HEK293 (cell line): ENCODE results near the gene TRAPPC2L.

Source experiments
- CTCF ChIA-PET: fragments of 350-600 bp; formaldehyde crosslinking; extraction: SDS; loops from one replicate; lab custom pipeline; 2021; ENCODE audit warnings: antibody characterized with exemption; lab: Yijun Ruan, JAX
- POLR2A ChIA-PET: fragments of 300-600 bp; formaldehyde crosslinking; extraction: SDS; loops from one replicate; lab custom pipeline; 2020; ENCODE audit warnings: antibody characterized with exemption, inconsistent platforms; lab: Yijun Ruan, JAX
- H3K27ac ChIP-seq: fragments of 200-500 bp; sonication (Bioruptor generic); 2 replicates; pipeline ENCODE4 v1.5.1; 2014; ENCODE audit warnings: low read depth, low read length, control low read depth, inconsistent platforms; ENCODE audit errors: extremely low read depth
- H3K36me3 ChIP-seq, 2 experiments: fragments of 200-500 bp in 1 of 2; sonication (Bioruptor generic) in 1 of 2; 1 replicate in 1 of 2; 2 replicates in 1 of 2; pipeline ENCODE4 v1.5.1; 2014 to 2017; ENCODE audit warnings: inconsistent platforms in 2 of 2, low read length in 2 of 2; ENCODE audit not compliant: control insufficient read depth in 2 of 2, insufficient read depth in 1 of 2
- H3K4me1 ChIP-seq: fragments of 200-500 bp; sonication (Bioruptor generic); 2 replicates; pipeline ENCODE4 v1.5.1; 2014; ENCODE audit warnings: mild to moderate bottlenecking, low read length, inconsistent platforms; ENCODE audit not compliant: control insufficient read depth, insufficient read depth
- H3K4me3 ChIP-seq: 2 replicates; pipeline ENCODE4 v1.5.1; 2011; ENCODE audit warnings: low read depth, mild to moderate bottlenecking, control low read depth, low read length, moderate library complexity
- H3K9me3 ChIP-seq: fragments of 200-500 bp; sonication (Bioruptor generic); 2 replicates; pipeline ENCODE4 v1.5.1; 2014; ENCODE audit warnings: low read depth, low read length, inconsistent platforms; ENCODE audit not compliant: control insufficient read depth, insufficient read depth
- GLI4 ChIP-seq: fragments of 450-650 bp; formaldehyde crosslinking; IDR thresholded peaks from 2 replicates; pipeline ENCODE4 v1.5.1; 2016; ENCODE audit warnings: missing biosample characterization, missing genetic modification characterization
- OSR2 ChIP-seq: fragments of 450-650 bp; formaldehyde crosslinking; IDR thresholded peaks from 2 replicates; pipeline ENCODE4 v1.5.1; 2016; ENCODE audit warnings: missing biosample characterization, missing genetic modification characterization
- PRDM1 ChIP-seq: fragments of 450-650 bp; formaldehyde crosslinking; IDR thresholded peaks from 2 replicates; pipeline ENCODE4; 2016; ENCODE audit warnings: missing biosample characterization, missing genetic modification characterization
- SCRT1 ChIP-seq: fragments of 450-650 bp; formaldehyde crosslinking; IDR thresholded peaks from 2 replicates; pipeline ENCODE4 v1.5.1; 2016; ENCODE audit warnings: missing biosample characterization, missing genetic modification characterization, borderline replicate concordance
- TCF7L2 ChIP-seq: IDR thresholded peaks from 2 replicates; pipeline ENCODE4 v1.6.1; 2011; ENCODE audit warnings: low read depth, mild to moderate bottlenecking, inconsistent platforms, low read length, moderate library complexity, borderline replicate concordance
- YY2 ChIP-seq: fragments of 450-650 bp; formaldehyde crosslinking; IDR thresholded peaks from 2 replicates; pipeline ENCODE4 v1.5.1; 2016; ENCODE audit warnings: missing biosample characterization, missing genetic modification characterization
- ZBTB20 ChIP-seq: fragments of 450-650 bp; formaldehyde crosslinking; IDR thresholded peaks from 2 replicates; pipeline ENCODE4 v1.5.1; 2016; ENCODE audit warnings: missing biosample characterization, missing genetic modification characterization
- ZFP41 ChIP-seq: fragments of 450-650 bp; formaldehyde crosslinking; IDR thresholded peaks from 2 replicates; pipeline ENCODE4 v1.5.1; 2016; ENCODE audit warnings: missing biosample characterization, missing genetic modification characterization, borderline replicate concordance
- ZNF10 ChIP-seq: fragments of 450-650 bp; formaldehyde crosslinking; IDR thresholded peaks from 2 replicates; pipeline ENCODE4 v1.5.1; 2017; ENCODE audit warnings: missing biosample characterization, missing genetic modification characterization
- ZNF112 ChIP-seq: fragments of 450-650 bp; formaldehyde crosslinking; IDR thresholded peaks from 2 replicates; pipeline ENCODE4 v1.5.0; 2017; ENCODE audit warnings: missing biosample characterization, missing genetic modification characterization
- ZNF121 ChIP-seq: fragments of 450-650 bp; formaldehyde crosslinking; IDR thresholded peaks from 2 replicates; pipeline ENCODE4 v1.5.1; 2016; ENCODE audit warnings: missing biosample characterization, missing genetic modification characterization
- ZNF132 ChIP-seq: fragments of 450-650 bp; formaldehyde crosslinking; IDR thresholded peaks from 2 replicates; pipeline ENCODE4 v1.5.1; 2017; ENCODE audit warnings: missing biosample characterization, missing genetic modification characterization, borderline replicate concordance
- ZNF175 ChIP-seq: fragments of 450-650 bp; formaldehyde crosslinking; IDR thresholded peaks from 2 replicates; pipeline ENCODE4 v1.5.1; 2016; ENCODE audit warnings: missing biosample characterization, missing genetic modification characterization
- ZNF184 ChIP-seq: fragments of 450-650 bp; IDR thresholded peaks from 2 replicates; pipeline ENCODE4 v1.5.1; 2018; ENCODE audit warnings: missing biosample characterization, mild to moderate bottlenecking, missing genetic modification characterization
- ZNF223 ChIP-seq: fragments of 450-650 bp; formaldehyde crosslinking; IDR thresholded peaks from 2 replicates; pipeline ENCODE4 v1.5.1; 2016; ENCODE audit warnings: missing biosample characterization, missing genetic modification characterization
- ZNF350 ChIP-seq: fragments of 450-650 bp; formaldehyde crosslinking; IDR thresholded peaks from 2 replicates; pipeline ENCODE4 v1.5.0; 2017; ENCODE audit warnings: missing biosample characterization, mild to moderate bottlenecking, missing genetic modification characterization
- ZNF530 ChIP-seq: fragments of 450-650 bp; formaldehyde crosslinking; IDR thresholded peaks from 2 replicates; pipeline ENCODE4 v1.5.1; 2016; ENCODE audit warnings: low read depth, missing biosample characterization, missing genetic modification characterization
- ZNF544 ChIP-seq: fragments of 450-650 bp; formaldehyde crosslinking; IDR thresholded peaks from 2 replicates; pipeline ENCODE4 v1.5.0; 2017; ENCODE audit warnings: missing biosample characterization, missing genetic modification characterization
- ZNF548 ChIP-seq: fragments of 450-650 bp; formaldehyde crosslinking; IDR thresholded peaks from 2 replicates; pipeline ENCODE4 v1.5.1; 2016; ENCODE audit warnings: missing biosample characterization, missing genetic modification characterization
- ZNF555 ChIP-seq: fragments of 450-650 bp; formaldehyde crosslinking; conservative IDR thresholded peaks from 2 replicates; pipeline ENCODE4 v1.5.1; 2017; ENCODE audit warnings: missing biosample characterization, mild to moderate bottlenecking, missing genetic modification characterization, inconsistent platforms
- ZNF670 ChIP-seq: fragments of 450-650 bp; formaldehyde crosslinking; IDR thresholded peaks from 2 replicates; pipeline ENCODE4 v1.5.1; 2016; ENCODE audit warnings: missing biosample characterization, missing genetic modification characterization, low read depth
- ZNF777 ChIP-seq: fragments of 450-650 bp; formaldehyde crosslinking; IDR thresholded peaks from 2 replicates; pipeline ENCODE4 v1.5.1; 2017; ENCODE audit warnings: missing biosample characterization, missing genetic modification characterization, borderline replicate concordance
- TF ChIP-seq, protein P1 (sequence below): fragments of 450-650 bp; formaldehyde crosslinking; IDR thresholded peaks from 2 replicates; pipeline ENCODE4 v1.5.1; 2016; ENCODE audit warnings: missing biosample characterization, missing genetic modification characterization
- TF ChIP-seq, protein P2 (sequence below): fragments of 450-650 bp; formaldehyde crosslinking; IDR thresholded peaks from 2 replicates; pipeline ENCODE4 v1.5.1; 2016; ENCODE audit warnings: missing biosample characterization, missing genetic modification characterization
- TF ChIP-seq, protein P3 (sequence below): fragments of 450-650 bp; formaldehyde crosslinking; IDR thresholded peaks from 2 replicates; pipeline ENCODE4; 2016; ENCODE audit warnings: missing biosample characterization, missing genetic modification characterization
- TF ChIP-seq, protein P4 (sequence below): fragments of 450-650 bp; IDR thresholded peaks from 2 replicates; pipeline ENCODE4 v1.5.1; 2018; ENCODE audit warnings: missing biosample characterization, missing genetic modification characterization

Gene TRAPPC2L

DNA sequence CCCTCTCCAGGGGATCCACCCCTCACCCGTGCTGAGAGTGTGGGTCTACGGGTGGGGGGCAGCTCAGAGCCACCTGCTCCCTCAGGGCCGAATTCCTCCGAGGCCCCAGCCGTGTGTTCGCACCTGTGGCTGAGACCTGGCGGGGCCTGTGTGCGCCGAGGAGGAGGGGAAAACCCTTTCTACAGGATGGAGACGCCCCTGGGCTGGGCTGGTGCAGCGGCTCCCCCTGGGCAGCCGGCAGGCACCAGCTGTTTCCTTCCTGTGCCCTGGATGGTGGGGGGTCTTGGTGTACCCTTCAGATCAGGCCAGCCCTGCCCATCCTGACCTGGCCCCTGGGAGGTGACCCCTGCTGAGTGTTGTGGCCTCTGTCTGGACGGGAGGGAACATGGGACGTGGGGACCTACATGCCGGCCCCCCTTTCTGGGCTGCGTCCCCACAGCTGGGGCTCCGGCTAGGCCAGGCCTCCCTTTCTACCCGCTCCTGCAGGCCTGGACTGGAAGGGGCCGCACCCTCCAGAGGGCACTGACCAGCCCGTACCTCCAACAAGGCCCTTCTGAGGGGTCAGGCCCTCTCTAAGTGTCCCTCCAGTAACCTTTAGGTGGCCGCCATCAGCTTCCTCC lies 37.9 kb downstream of the TRAPPC2L start (continued):
- no peak for TF ChIP-seq GLI4 (tag by site-specific recombination)
- no peak for TF ChIP-seq ZBTB20 (tag by site-specific recombination)
- TF ChIP-seq ZNF112 (tag by site-specific recombination), result no peak

DNA sequence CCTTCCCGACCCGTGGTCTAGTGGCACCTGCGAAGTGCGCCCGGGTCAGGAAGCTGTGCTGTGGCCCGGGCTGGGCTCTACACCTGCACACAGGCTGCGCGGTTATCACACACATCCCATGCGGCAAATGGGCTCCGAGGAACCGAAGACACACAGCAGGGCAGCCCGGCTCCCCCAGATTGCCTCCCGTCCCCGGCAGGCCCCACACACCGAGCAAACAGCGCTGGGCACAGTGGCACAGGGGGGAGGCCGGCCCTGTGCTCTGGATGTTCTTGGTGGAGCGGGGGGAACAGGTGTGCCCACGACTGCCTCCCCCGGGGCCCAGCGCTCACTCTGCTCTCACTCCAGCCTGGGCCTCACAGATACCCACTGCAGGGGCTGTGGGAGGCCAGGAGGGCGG lies 38.4 kb downstream of the TRAPPC2L start:
- H3K36me3 ChIP-seq, result no peaks in the 10 kb centered on the region
- CTCF ChIA-PET, result no interaction called here

DNA sequence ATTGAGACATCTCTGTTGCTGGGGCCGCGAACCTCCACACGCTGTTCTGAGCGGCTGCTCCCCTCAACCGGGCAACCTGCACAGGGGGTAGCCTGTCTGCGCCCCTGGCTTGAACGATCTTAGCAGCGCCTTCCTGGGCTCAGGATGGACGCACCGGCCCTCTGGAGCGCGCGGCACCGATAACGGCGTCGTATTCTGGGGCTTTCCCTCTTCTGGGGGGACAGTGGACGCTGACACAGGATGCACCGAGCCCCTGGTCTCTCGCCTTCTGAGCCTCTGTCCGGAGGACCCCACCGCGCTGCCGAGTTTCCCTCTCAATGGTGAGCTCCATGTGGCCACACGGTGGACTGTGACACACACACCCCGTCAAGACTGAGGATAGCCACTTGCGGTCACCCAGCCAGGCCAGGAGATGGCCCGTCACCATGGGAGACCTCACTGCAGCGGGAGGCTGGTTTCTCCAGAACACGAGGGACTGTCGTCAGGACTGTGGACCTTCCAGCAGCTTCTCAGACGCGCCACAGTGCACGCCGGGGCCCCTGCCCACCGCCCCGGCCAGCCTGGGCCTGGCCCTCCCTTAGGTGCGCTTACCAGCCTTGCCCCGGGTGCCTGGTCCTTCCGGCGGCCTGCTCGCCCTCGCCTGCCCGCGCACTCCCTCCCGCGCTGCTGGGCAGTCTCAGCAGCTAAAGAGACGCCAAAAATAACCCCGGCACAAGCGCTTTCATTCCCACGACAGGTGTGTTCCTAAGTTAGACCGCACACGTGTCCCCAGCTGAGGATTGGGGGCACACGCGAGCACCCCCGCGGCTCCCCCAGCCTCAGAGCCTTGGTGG lies 39.5 kb downstream of the TRAPPC2L start:
- Histone ChIP-seq H3K4me3 (no peak overlapping the region), H3K36me3 (no peaks in the 10 kb centered on the region), H3K4me1 (no peaks in the 10 kb centered on the region), H3K27ac (no peak overlapping the region), H3K9me3 (no peaks in the 10 kb centered on the region)
- TF ChIP-seq ZNF223 (tag by site-specific recombination) (no peak), ZFP41 (tag by site-specific recombination) (no peak), ZNF132 (no peak), ZNF544 (tag by site-specific recombination) (no peak), ZNF777 (tag by site-specific recombination) (no peak), ZNF121 (tag by site-specific recombination) (no peak), ZNF10 (tag by site-specific recombination) (no peak), YY2 (tag by site-specific recombination) (no peak), ZNF350 (no peak), PRDM1 (tag by site-specific recombination) (no peak), TCF7L2 (no peak), ZNF530 (tag by site-specific recombination) (no peak), ZNF548 (tag by site-specific recombination) (no peak), ZNF670 (tag by site-specific recombination) (no peak), ZNF555 (no peak)
- TF ChIP-seq, protein P1, sequence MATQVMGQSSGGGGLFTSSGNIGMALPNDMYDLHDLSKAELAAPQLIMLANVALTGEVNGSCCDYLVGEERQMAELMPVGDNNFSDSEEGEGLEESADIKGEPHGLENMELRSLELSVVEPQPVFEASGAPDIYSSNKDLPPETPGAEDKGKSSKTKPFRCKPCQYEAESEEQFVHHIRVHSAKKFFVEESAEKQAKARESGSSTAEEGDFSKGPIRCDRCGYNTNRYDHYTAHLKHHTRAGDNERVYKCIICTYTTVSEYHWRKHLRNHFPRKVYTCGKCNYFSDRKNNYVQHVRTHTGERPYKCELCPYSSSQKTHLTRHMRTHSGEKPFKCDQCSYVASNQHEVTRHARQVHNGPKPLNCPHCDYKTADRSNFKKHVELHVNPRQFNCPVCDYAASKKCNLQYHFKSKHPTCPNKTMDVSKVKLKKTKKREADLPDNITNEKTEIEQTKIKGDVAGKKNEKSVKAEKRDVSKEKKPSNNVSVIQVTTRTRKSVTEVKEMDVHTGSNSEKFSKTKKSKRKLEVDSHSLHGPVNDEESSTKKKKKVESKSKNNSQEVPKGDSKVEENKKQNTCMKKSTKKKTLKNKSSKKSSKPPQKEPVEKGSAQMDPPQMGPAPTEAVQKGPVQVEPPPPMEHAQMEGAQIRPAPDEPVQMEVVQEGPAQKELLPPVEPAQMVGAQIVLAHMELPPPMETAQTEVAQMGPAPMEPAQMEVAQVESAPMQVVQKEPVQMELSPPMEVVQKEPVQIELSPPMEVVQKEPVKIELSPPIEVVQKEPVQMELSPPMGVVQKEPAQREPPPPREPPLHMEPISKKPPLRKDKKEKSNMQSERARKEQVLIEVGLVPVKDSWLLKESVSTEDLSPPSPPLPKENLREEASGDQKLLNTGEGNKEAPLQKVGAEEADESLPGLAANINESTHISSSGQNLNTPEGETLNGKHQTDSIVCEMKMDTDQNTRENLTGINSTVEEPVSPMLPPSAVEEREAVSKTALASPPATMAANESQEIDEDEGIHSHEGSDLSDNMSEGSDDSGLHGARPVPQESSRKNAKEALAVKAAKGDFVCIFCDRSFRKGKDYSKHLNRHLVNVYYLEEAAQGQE (tag by site-specific recombination), result no peak
- TF ChIP-seq, protein P2, sequence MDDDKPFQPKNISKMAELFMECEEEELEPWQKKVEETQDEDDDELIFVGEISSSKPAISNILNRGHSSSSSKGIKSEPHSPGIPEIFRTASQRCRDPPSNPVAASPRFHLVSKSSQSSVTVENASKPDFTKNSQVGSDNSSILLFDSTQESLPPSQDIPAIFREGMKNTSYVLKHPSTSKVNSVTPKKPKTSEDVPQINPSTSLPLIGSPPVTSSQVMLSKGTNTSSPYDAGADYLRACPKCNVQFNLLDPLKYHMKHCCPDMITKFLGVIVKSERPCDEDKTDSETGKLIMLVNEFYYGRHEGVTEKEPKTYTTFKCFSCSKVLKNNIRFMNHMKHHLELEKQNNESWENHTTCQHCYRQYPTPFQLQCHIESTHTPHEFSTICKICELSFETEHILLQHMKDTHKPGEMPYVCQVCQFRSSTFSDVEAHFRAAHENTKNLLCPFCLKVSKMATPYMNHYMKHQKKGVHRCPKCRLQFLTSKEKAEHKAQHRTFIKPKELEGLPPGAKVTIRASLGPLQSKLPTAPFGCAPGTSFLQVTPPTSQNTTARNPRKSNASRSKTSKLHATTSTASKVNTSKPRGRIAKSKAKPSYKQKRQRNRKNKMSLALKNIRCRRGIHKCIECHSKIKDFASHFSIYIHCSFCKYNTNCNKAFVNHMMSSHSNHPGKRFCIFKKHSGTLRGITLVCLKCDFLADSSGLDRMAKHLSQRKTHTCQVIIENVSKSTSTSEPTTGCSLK (tag by site-specific recombination), result no peak
- TF ChIP-seq, protein P3, sequence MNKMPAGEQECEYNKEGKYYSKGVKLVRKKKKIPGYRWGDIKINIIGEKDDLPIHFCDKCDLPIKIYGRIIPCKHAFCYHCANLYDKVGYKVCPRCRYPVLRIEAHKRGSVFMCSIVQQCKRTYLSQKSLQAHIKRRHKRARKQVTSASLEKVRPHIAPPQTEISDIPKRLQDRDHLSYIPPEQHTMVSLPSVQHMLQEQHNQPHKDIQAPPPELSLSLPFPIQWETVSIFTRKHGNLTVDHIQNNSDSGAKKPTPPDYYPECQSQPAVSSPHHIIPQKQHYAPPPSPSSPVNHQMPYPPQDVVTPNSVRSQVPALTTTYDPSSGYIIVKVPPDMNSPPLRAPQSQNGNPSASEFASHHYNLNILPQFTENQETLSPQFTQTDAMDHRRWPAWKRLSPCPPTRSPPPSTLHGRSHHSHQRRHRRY (tag by site-specific recombination), result no peak
- ChIA-PET CTCF (no interaction called here), POLR2A (no interaction called here)

More for the DNA sequence above, 38.4 kb downstream of the TRAPPC2L start:
- POLR2A ChIA-PET, result no interaction called here
- TF ChIP-seq, protein P4, sequence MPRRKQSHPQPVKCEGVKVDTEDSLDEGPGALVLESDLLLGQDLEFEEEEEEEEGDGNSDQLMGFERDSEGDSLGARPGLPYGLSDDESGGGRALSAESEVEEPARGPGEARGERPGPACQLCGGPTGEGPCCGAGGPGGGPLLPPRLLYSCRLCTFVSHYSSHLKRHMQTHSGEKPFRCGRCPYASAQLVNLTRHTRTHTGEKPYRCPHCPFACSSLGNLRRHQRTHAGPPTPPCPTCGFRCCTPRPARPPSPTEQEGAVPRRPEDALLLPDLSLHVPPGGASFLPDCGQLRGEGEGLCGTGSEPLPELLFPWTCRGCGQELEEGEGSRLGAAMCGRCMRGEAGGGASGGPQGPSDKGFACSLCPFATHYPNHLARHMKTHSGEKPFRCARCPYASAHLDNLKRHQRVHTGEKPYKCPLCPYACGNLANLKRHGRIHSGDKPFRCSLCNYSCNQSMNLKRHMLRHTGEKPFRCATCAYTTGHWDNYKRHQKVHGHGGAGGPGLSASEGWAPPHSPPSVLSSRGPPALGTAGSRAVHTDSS (tag by site-specific recombination), result no peak
- TF ChIP-seq ZNF175, result no peak
- TF ChIP-seq OSR2 (tag by site-specific recombination), result no peak
- no peak for TF ChIP-seq ZNF184 (tag by site-specific recombination)
- no peak for TF ChIP-seq SCRT1 (tag by site-specific recombination)
- Histone ChIP-seq H3K4me1 (no peaks in the 10 kb centered on the region), H3K9me3 (no peaks in the 10 kb centered on the region), H3K27ac (no peak overlapping the region), H3K4me3 (no peak overlapping the region)
